Eye (tissue), 1 donor: Measurements from ENCODE around the gene B3GNT5.

Experiments used
- DNase-seq: peaks from one replicate; pipeline ENCODE4 v3.0.0-alpha.2; 2015

Gene B3GNT5

DNA sequence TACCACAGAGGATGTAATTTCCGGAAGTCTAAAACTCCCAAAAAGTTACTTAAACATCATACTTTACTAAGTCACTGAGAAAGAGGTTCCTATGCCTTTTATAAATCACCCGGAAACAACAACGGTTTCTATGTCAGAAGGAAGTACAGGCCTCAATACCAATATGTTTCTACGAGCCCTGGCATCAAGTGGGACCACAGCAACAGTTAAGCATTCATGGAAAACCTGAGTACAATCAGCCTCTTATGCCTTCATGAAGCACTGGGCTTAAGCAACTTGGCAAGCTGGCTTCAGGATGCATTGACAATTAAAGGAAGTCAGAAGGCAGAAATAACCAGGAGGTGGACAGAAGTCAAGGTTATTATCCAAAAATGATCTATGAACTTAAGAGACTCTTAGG, 19.1 kb upstream of the B3GNT5 start:
- DNase-seq: no peak

DNA sequence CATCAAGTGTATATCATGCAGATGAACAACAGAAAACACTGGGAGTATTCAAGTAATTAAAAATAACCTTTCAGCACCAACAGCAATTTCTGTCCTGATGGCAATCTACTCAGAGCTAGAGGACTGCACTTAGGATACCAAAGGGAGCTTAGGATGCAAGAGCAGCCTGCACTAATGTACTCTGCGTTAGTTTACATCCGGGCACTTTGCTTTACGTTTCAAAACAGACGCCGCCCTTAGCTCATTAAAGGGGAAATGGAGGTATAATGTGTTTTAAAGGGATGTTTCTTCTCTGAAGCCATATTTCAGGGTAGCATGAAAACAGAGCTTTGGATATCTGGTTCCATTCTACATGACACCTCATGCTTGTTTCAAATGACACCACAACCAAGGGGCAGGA, 14.0 kb upstream of the B3GNT5 start:
- DNase-seq: no peak

DNA sequence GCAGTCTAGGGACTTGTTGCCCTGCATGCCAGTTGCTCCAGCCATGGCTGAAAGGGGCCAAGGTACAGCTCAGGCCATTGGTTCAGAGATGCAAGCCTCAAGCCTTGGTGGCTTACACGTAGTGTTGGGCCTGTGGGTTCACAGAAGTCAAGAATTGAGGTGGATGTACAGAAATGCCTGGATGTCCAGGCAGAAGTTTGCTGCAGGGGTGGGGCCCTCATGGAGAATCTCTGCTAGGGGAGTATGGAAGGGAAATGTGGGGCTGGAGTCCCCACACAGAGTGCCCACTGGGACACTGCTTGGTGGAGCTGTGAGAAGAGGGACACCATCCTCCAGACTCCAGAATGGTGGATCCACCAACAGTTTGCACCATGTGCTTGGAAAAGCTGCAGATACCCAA, 10.6 kb upstream of the B3GNT5 start:
- no peak for DNase-seq

DNA sequence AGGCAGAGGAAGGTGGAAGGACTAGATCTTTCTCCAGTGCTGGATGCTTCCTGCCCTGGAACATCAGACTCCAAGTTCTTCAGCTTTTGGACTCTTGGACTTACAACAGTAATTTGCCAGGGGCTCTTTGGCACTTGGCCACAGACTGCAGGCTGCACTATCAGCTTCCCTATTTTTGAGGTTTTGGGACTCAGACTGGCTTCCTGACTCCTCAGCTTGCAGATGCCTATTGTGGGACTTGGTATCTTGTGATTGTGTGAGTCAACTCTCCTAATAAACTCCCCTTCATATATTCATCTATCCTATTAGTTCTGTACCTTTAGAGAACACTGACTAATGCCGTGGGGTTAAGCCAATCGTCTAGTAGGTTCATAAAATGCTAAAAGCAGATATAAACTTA, 8.8 kb upstream of the B3GNT5 start:
- DNase-seq: no peak

DNA sequence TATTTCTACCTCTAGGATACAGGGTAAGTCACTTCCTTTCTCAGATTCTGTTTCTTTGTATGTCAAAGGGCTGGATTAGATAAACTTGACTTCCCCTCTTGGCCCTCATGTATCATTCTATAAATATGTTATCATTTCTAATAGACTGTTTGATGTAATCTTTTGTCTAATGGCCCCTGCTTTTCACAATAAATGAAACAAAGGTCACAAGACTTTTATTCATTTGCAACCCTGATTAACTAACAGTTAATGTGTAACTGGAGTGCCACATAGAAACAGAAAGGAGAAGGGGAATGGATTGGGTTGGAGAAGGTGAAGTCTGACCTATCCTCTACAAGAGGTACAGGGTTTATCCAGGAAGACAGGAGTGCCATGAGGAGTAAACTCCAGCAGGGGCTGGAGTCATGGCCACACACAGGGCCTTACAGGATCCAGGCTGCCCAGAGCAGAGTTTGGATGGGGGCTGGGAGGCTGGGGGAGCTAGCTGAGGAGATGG, 8.0 kb upstream of the B3GNT5 start:
- DNase-seq: no peak

DNA sequence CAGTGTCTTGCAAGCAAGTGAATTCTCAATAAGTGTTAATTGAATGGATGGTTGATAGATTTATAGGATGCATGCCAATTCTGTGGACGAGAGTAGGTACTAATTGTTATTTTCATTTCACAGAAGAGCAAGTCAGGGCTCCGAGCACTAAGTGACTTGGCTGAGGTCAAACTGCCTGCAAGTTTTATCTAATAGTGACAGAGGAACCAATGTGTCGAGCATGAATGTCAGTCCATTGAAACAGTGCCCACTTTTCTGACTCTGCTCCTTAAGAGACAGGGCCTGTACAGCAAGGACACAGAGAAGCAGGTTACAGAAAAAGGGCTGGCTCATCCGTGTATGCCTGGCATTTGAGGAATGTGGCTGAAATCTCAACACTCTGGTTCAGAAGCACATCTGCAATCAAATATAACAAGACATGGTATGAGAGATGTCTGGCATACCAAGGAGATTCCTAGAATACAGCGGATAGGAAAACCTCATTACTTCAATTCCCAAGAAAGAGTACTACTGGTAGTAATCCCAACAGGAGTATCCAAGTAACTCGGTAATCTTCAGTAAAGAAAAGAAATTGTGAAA, 6.0 kb upstream of the B3GNT5 start:
- DNase-seq: no peak

DNA sequence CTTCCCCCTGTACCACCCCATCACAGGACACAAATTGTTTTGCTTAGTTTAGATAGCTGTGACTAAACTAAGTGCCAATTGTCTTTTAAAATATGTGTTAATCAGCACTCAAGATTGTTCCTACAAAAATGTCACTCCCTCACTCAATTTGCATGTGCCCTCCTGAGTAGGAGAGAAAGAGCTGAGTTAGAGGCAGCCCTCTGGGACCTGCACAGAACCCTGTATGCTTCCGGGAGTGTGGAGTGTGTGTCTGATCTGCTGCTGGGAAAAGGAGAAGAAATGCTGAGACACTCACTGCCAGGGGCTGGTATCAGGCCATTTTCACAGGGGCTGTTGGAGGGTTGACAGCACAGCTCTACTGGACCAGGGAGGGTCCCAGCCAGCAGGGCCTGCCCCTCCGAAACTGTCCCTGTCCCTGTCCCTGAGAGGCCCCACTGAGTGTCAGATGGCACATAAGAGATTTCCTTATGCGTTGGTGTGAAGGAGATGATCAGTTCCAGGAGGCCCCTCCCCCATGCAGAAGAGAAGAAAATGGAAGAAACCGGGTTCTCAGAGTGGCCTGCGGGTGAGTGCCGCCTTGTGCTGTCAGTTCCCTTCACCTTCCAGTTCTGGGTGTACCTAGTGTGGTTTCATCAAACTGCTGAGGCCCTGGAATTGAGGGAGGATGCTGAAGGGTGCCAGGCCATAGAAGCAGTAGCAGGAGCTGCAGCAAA, 3.9 kb upstream of the B3GNT5 start:
- DNase-seq: no peak

DNA sequence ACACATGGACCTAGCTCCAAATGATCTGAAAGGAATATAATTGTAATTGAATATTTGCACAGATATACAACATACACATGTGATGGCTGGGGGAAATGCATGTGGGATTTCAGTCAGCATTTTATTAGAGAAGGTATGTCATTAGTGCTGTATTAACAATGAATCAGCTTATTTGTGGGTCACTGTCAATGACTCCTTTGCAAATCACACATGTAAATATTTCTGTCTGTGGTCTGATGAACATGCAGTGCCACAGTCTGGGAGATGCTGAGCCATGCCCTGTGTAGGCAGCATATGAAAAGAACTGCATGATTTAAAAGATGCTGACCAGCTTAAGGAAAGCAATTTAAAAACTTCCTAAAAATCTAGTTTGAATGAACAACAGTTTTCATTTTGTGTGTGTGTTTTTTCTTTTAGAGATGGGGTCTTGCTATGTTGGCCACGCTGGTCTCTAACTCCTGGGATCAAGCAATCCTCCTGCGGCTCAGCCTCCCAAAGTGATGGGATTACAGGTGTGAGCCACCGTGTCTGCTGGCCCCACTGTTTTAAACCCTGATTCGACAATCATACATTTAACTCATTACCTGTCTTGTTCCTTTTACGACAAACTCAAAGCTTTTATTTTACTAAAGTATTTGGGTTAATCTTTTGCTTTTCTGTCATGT, 803 bp upstream of the B3GNT5 start:
- no peak for DNase-seq

DNA sequence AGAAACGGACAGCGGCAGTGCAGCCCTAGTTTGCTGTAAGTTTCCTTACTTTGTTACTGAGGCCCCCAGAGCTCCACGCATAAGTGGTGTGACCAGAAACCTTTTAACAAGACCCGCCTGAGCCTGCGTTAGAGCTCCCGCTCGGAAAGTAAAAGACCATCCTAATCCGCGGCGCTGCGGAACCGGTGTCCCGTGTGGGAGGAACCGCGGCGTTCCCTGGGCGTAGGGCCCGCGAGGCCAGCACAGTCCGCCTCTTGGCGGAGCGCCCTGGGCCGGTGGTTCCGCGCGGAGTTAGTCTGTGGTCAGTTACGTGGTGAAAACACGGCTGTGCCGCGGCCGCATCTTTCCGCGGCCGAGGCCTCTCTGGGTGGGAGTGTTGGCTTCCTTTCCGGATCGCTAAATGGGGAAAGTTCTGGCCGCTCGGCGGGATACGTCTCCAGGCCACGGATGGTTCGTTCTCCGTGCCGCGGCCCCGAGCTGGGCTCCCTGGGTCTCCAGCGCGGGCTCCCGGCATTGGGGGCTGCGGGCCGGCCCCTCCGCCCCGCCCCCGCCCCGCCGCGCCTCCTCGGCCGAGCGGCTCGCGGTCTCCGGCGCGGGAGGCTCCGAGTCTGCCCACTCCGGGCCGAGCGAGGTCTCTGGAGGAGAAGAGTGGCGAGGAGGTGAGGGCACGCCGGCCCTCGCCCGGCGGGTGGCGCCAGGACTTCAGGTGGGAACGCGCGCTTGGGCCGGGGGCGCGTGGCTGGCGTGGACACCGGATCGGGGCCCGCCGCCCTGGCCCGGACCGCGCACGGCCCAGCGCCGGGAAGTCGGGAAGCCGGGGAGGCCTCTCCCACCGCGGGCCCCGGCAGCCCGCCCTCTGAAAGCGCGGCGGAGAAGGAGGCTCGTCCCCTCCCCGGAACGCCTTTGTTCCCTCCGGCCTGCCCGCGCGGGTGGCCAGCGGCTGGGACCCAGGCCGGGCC, 754 bp downstream of the B3GNT5 start:
- peak; percentile 88 for DNase-seq

DNA sequence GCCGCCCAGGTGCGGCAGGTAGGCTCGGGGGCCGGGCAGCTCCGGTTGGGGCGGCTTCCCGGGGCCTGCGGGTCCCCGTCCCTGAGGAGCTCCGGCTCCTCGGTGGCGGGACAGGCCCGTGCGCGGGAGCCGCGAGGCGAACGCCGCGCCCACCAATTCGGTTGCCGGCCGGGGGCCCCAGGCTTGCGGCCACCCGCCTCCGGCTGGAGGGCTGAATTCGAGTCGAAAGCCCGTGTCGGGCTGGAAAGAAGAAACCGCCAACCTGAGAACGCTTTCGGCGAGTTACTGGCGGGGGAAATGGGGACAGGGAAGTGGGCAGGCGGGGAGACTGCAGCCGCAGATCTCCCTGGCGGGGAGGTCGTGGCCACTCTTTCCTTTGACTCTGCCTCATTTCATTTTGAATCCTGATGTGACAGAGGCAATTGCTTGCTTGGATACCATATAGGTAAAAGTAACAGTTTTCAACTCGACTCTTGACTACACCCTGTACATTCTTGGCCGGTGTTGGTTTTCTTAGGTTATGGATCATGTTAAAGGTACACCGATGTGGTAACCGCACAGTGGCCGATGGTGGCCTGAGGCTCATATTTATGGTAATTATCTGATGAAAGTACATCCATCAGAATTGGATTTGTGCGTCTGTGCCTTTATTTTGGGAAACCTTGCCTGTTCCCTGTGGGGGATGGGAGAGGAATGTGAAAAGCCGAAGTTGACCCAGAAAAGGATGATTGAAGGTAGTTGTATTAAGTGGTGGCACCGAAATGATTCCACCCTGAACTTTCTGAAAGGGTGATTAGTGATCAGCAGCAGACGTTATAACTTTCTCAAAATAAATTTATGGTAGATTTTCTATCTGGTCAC, 1.7 kb downstream of the B3GNT5 start:
- DNase-seq: peak; percentile 85

DNA sequence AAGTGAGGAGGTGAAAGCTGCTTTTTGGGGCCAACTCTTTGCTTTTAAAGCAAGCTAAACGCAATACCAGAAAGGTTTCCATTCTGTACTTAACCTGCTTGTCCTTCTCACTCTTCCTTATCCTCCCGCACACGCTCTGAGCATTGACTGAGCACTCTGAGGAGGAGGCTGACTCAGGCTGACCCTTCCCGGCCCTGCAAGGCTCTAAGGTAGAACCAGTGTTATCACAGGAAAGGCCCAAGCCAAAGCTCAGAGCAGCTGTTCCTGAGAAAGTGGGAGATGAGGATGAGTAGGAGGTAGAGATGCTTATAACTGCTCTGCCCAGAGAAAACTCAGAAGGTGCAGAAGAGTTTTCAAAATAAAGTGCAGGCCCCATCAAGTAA, 2.3 kb downstream of the B3GNT5 start:
- DNase-seq: peak; percentile 42

DNA sequence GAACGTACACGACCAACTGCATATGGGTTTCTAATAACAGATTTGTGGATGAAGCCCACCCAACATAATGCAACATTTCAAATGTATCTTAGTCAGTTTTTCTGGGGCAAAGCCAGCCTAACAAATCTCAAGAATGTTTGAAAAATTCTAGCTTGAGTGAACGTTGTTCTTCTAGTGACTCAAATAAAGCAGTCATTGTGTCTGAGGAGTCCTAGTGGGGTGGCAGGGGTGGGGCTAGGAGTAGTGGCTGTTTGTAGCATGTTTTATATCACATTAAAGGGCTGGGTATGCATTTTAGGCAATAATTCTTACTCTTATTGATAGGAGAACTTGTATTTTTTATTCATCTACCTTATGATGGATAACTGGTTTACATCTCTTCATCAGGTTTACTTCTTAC, 6.0 kb downstream of the B3GNT5 start:
- no peak for DNase-seq

DNA sequence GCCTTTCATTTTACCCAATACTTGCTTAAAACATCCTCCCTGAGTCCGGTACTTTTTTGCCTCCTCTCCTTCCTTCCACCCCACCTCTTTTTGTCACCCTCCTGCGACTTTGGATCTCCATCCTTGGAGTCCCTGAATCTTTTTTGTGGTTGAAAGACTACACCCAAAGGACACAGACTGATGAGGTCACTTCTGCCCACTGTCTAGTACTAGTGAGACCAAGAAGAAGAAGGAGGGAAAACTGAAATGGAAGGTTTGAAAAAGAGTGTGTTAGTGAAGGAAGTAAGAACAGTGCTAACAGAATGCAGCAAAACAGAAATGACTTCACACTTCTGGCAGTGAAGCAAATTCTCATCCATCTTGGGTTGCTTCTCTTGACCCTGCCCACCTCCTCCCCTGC, 6.6 kb downstream of the B3GNT5 start:
- DNase-seq: no peak

DNA sequence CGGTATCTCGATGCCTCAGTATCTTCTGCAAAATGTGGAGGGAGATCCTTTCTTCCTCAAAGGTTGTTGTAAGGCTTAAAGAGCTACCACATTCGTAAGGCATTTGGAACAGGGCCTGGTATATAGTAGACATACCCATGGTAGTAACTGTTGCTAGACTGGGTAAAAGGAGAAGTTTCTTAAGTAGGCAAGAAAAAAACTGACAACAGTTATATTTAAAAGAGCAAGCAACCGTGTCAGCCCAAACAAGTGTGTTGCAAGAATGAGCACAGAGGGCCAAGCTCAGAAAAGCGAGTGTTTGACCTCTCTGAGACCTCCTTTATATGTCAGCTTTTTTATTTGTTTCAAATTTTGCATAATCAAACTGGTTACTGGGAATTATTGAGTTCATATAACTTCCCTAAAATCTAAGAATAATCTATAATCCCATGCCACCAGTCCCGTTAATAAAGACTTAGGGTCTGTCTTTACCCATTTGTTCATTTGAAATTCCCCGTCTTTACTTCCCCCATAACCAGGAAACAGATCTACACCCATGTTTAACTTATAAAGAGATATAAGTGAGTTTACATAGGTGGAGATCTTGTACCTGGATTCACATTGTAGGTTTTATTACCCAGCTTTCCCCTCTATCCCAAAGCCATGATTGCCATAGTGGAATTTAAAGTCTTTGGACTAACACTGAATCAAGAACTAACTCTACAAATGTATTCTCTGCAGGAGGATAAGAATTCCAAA, 7.3 kb downstream of the B3GNT5 start:
- DNase-seq: no peak

DNA sequence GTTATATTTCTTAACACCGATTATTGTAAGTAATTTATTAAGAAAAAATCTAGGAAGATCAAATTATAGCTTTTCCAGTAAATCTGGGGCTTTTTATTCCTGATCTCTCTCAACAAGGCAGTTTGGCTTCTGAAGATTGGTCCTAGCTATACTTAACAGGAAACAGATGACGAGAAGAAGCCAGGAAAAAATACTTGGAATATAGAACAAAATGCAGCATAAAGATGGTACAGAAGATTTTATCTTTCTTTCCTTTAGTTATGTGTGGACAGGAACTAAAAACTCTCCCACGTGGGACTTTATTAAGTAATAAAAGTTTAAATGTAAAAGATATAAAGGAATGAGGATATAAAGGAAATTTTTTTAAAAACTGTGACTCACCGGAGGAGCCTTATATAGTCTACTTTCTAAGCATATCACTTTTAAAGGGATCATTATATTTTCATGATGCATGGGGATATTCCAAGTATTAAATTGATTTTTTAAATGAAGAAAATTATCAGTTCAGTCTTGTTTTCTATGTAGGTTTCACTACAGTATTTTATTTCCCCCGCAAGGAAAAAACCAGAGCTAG, 8.2 kb downstream of the B3GNT5 start:
- DNase-seq: no peak

DNA sequence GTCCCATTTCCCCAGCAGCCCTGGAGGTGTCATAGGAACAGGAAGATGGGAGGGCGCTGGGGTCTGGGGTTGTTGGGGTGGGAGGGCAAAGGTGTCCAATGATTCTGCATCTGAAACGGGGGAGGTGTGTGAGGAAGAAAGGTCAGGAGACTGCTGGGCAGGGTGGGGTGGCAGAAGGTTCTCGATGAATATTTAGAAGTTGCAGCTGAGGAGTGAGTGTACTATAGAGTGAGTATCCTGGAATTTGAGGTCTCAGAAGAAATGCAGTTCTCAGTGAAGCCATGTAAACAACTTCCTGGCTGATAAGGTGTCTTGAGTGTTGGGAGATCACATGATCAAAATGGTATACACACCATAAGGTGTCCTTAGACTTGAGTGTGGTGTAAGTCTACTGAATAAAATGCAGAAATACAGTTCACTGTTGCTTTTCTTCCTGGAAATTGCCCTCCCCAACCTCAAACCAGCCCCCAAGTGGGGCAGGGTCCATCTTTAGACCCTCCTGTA, 9.9 kb downstream of the B3GNT5 start:
- no peak for DNase-seq

DNA sequence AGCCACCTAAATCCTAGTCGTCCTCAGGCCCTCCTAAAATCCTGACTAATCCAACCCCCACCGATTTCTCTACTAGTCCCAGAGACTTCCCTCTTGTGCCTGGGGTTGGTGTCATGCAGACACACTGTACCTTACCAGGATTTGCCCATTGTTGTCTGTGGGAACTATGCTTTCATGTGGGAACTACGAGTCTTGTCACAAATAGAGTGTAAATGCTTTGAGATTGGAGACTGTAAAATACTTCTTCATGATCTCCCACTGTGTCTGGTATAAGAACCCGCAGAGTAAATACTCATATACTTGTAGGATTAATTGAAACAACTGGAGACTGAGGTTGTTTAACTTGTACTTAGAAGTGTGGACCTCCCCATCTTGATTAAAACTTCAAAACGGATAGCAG, 11.2 kb downstream of the B3GNT5 start:
- DNase-seq: peak; percentile 56

DNA sequence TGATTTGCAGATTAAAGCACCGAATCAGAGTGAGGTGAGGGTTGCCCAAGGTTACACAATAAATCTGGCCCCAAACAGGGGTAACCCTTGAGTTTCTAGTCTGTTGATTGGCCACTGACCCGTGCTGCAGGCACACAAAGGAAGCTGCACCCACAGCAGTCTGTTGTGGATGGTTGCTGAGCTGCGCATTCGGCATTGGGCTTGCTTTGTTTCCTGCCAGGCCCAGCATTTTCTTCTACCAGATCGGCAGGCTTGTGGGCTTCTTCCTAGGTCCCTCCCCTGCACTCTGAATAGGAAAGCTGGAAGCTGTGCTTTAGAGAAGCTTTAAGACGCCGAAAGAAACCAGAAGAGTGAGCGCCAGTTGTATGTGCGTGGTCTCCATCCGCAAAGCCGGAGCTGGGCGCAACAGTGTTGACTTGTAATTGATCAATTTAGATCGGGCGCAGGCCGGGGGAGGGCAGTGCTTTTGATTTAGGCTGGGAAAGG, 12.1 kb downstream of the B3GNT5 start:
- peak; percentile 94 for DNase-seq

DNA sequence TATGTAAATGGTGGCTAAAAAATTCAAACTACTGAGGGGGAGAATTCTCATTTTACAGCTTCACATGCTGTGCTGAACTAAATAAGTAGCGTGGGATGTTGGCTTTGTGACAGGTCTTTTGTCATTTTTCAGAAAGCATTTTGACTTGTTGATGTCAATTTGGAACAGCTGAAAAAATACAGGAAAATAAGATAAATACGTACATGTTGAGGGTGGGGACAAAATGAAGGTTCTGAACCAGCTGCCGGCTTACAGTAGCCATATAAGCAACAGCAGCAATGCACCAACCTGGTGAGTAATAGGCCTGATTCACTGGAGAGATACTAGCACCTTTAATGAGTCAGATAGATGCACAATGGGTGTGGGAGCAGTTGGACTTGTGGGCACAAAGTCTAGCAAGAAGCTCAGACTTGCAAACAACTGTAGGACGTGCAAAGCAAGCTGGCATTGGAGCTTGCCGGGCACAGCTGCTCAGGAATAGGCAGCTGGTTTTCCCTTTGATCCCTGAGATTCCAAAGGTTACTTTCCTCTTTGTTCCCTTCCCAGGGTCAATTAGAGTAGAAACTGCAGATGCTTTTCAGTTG, 12.9 kb downstream of the B3GNT5 start:
- DNase-seq: peak; percentile 82

DNA sequence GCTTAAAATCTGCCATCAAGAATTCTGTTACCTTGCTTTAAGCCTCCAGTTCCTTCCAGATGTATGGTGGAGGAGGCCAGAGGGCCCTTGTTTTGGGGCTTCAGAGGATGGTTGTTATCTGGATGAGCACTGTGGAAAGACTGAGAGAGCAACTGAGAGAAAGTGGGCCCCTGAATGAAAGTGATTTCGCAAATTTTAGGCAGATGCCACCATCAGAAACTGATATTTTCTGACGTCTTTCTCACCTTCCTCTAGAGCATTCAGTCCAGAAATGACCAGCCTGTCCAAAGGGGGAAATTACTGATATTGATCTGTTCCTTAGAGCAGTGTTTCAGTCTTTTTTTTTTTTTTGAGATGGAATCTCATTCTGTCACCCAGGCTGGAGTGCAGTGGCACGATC, 13.4 kb downstream of the B3GNT5 start:
- DNase-seq: no peak
